ENCODE data around the gene PPARA.
A peak's percentile ranks its signal among the peaks of the same experiment; 100 is the strongest.

PPARA gene

GRCh38 chr22:46113910-46114517 is 36.3 kb upstream of the PPARA start:
- no peak for DNase-seq (ENCODE audit: low read depth)

GRCh38 chr22:46114518-46115387 is 35.6 kb upstream of the PPARA start:
- DNase-seq (ENCODE audit: low read depth) = no peak

GRCh38 chr22:46115388-46115678 is 35.0 kb upstream of the PPARA start:
- no peak for DNase-seq (ENCODE audit: low read depth)

GRCh38 chr22:46115755-46116490 is 34.4 kb upstream of the PPARA start:
- no peak for DNase-seq (ENCODE audit: low read depth)

- peak; percentile 71 for DNase-seq (ENCODE audit: low read depth)
Observed at GRCh38 chr22:46116491-46116958, 33.8 kb upstream of the PPARA start.

- DNase-seq (ENCODE audit: low read depth) = no peak
Observed at GRCh38 chr22:46117206-46118199, 32.8 kb upstream of the PPARA start.

- DNase-seq (ENCODE audit: low read depth) = no peak
Observed at GRCh38 chr22:46119093-46119728, 31.1 kb upstream of the PPARA start.

- DNase-seq (ENCODE audit: low read depth) = no peak
Observed at GRCh38 chr22:46119729-46120419, 30.5 kb upstream of the PPARA start.

GRCh38 chr22:46120420-46120737 is 29.9 kb upstream of the PPARA start:
- no peak for DNase-seq (ENCODE audit: low read depth)

- no peak for DNase-seq (ENCODE audit: low read depth)
Observed at GRCh38 chr22:46121079-46121478, 29.2 kb upstream of the PPARA start.

- no peak for DNase-seq (ENCODE audit: low read depth)
Observed at GRCh38 chr22:46121523-46122287, 28.6 kb upstream of the PPARA start.

GRCh38 chr22:46122511-46122971 is 27.8 kb upstream of the PPARA start:
- no peak for DNase-seq (ENCODE audit: low read depth)

- no peak for DNase-seq (ENCODE audit: low read depth)
Observed at GRCh38 chr22:46122980-46123693, 27.2 kb upstream of the PPARA start.

GRCh38 chr22:46123694-46124382 is 26.5 kb upstream of the PPARA start:
- no peak for DNase-seq (ENCODE audit: low read depth)

GRCh38 chr22:46124383-46125144 is 25.8 kb upstream of the PPARA start:
- peak; percentile 74 for DNase-seq (ENCODE audit: low read depth)

- DNase-seq (ENCODE audit: low read depth) = no peak
Observed at GRCh38 chr22:46125311-46125710, 25.0 kb upstream of the PPARA start.

GRCh38 chr22:46125816-46126765 is 24.2 kb upstream of the PPARA start:
- no peak for DNase-seq (ENCODE audit: low read depth)

All from CMK (cell line).